ENCODE results near the gene FREY1. TPM values are rescaled to one million over a fixed set of nuclear protein-coding genes. Genes with fewer than 3 reads are reported as not detected.

FREY1 gene, protein sequence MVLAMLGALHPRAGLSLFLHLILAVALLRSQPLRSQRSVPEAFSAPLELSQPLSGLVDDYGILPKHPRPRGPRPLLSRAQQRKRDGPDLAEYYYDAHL
- total RNA-seq = 0.68 and 1.4 TPM in 2 replicates

DNA sequence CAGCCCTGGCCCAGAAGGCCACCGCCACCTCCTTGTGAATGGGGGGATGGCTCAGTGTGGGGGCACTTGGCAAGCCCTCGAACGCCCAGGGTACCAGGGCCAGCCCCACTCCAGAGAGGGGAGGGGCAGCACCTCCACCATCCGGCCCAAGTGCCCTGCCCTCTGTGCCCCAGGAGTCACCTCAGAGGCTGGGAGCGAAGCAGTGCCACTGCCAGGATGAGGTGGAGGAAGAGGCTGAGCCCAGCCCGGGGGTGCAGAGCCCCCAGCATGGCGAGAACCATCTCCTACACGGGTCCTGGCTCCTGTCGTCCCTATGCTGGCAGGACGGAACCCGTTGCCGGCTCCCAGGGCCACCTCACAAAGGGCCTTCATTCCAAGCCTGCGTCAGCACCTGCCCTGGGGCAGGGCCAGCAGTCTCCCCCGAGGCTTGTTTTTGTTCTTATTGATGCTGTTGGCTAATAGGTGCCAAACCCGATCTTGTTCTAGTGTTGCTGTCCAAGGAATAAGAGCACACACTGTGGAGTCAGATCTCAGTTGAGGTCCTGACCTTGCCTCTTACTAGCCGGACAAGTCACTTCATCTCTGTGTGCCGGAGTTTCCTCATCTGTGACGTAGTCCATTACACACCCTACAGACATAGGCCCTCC lies at the start of gene FREY1:
Gene FREY1 (minus strand): TSS at position 307 of the 647 bp plus-strand sequence. CDS start 26 bp downstream, at position 281.

GRCh38 chr11:45922425-45923082 lies 15.5 kb upstream of the FREY1 start, which contains the start of gene LARGE2:
LARGE2 (plus strand) TSS chr11:45922656; CDS start chr11:45922883, 227 bp downstream.

DNA sequence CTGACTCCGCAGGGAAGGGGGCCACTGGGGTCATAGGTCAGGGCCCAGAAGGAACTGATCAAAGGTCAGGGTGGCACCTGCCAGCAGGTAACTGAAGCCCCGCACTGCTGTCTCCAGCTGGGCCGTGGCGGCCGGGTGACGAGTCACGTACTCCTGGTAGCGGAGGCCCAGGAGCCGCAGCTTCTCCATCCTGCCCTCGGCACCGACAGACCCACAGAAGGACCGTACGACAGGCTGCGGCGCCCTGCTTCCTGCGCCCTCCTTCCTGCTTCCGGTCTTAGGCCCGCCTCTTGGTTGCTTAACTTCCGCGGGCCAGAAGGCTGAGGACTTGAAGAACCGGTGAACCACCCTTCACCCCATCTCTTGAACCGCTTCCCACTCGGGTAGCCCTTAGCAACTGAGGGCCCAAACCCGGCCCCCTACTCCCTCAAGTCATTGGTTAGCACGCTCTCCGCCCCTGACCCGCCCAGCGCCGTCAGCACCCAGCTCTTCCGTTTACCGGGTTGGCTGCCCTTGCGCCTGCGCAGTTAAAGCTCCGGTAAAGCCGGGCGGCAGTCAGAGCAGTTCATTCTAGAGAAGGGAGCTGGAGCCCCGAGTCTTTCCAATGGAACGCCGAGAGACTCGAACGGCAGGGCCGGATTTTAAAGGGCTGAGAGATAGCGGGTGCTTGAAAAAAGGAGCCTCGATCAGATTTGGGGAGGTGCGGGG lies 10.7 kb upstream of the FREY1 start, which contains the start of gene PEX16:
Gene PEX16 (minus strand): TSS at position 255 of the 708 bp plus-strand sequence. CDS start 66 bp downstream, at position 189.

GRCh38 chr11:45885274-45885920 lies 21.7 kb downstream of the FREY1 start, which contains the start of gene MAPK8IP1:
MAPK8IP1 (plus strand) TSS chr11:45885651; CDS start chr11:45885821, 170 bp downstream.

Other genes starting within 250 kb of the FREY1 start
- gene CHST1, start 241.6 kb downstream of the FREY1 start, total RNA-seq = 0.14 and 1.7 TPM in 2 replicates
- 7.5 and 13.5 TPM in 2 replicates for gene SLC35C1, start 102.1 kb downstream of the FREY1 start, total RNA-seq
- 11.6 and 15.2 TPM in 2 replicates for gene CRY2, start 59.8 kb downstream of the FREY1 start, total RNA-seq
- gene MAPK8IP1, start 21.6 kb downstream of the FREY1 start, total RNA-seq = 0.34 and 0.85 TPM in 2 replicates
- gene PEX16, start 10.6 kb upstream of the FREY1 start, total RNA-seq = 27.6 and 61.2 TPM in 2 replicates
- 6.5 and 8.3 TPM in 2 replicates for gene LARGE2, start 15.4 kb upstream of the FREY1 start, total RNA-seq
- gene PHF21A, start 214.2 kb upstream of the FREY1 start, total RNA-seq = 5.5 and 15.2 TPM in 2 replicates